Body of pancreas (tissue), 4 donors: Measurements from ENCODE around the gene CIROP.

Experiments used
- CTCF ChIP-seq, 7 experiments: fragments of 450-650 bp in 4 of 7; fragments of 200-600 bp in 3 of 7; sonication (generic) in 3 of 7; IDR thresholded peaks; one replicate each; pipeline ENCODE4 v1.5.1; 2016 to 2019; ENCODE audit warnings: antibody characterized with exemption in 7 of 7
- POLR2A ChIP-seq, 3 donors: fragments of 450-650 bp; IDR thresholded peaks; one replicate each; pipeline ENCODE4 v1.6.1; 2016; ENCODE audit warnings: antibody characterized with exemption in 3 of 3, mild to moderate bottlenecking in 2 of 3

- TF ChIP-seq CTCF (IDR thresholded peaks at IDR 0.05) (no peak), POLR2A (IDR thresholded peaks at IDR 0.05) (no peak)
Measured at GRCh38 chr14:23105348-23105824, 597 bp upstream of the CIROP start.
